ENCODE data around the gene ZNF124.
"Not testable (repeated sequence)": the region's sequence is repeated elsewhere in the genome, so short reads cannot be mapped to it uniquely, and the experiment has no call there.

Gene ZNF124

DNA sequence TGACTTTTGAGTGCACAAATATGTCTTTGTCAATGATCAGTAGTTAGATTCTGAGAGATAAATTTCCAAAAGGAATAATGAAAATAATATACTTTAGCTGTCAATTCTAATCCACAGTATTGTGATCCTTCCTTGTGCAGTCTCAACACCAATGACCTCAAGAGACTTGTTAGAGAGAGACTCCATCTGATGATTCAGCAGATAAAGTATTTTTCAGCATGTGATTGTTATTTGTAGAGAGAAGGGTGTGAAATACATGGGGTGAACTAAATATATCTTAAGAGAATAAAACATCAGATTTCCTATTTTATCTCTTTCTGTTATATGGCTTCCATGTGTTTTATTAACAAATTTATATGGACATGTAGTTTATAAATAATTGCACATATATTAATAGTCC lies 5.9 kb upstream of the ZNF124 start:
- no peak for DNase-seq
- in situ Hi-C loops (cut with MboI; ENCODE audit: low pct_unique_long_range_greater_than_20kb, low sequenced_read_pairs): no loop called here

GRCh38 chr1:247175458-247175857 lies 3.6 kb upstream of the ZNF124 start:
- DNase-seq: no peak
- in situ Hi-C loops (cut with MboI; ENCODE audit: low pct_unique_long_range_greater_than_20kb, low sequenced_read_pairs): no loop called here

- peak; percentile 72 for DNase-seq
- in situ Hi-C loops (cut with MboI; ENCODE audit: low pct_unique_long_range_greater_than_20kb, low sequenced_read_pairs): no loop called here
These were observed 1.6 kb upstream of the ZNF124 start for GRCh38 chr1:247173431-247173830.

- DNase-seq: peak; percentile 86
- in situ Hi-C loops (cut with MboI; ENCODE audit: low pct_unique_long_range_greater_than_20kb, low sequenced_read_pairs): no loop called here
These were observed 1.2 kb upstream of the ZNF124 start for GRCh38 chr1:247172996-247173395.

DNA sequence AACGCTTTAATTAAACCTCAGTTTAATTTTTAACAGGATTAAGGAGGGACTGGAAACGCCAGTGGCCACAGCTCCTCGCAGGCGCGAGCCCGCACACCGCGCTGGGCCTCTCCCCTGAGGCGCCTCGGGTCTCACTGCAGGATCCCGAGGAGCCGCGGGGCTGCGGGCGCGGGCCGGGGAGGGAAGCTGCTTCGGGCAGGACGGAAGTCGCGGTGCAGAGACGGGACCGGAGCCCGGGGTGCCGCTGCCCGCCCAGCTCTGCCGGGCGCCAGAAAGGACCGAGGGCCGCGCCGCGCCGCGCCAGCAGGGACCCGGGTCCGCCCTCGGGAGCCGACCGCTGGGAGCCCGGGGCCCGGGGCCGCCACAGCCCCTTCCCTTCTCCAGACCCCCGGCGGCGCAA lies 377 bp downstream of the ZNF124 start:
- in situ Hi-C loops (cut with MboI; ENCODE audit: low pct_unique_long_range_greater_than_20kb, low sequenced_read_pairs): not testable (repeated sequence)

GRCh38 chr1:247165674-247166073 lies 6.1 kb downstream of the ZNF124 start:
- in situ Hi-C loops (cut with MboI; ENCODE audit: low pct_unique_long_range_greater_than_20kb, low sequenced_read_pairs): no loop called here
- no peak for DNase-seq

More for the DNA sequence above, 377 bp downstream of the ZNF124 start:
- DNase-seq: not testable (repeated sequence)

DNA sequence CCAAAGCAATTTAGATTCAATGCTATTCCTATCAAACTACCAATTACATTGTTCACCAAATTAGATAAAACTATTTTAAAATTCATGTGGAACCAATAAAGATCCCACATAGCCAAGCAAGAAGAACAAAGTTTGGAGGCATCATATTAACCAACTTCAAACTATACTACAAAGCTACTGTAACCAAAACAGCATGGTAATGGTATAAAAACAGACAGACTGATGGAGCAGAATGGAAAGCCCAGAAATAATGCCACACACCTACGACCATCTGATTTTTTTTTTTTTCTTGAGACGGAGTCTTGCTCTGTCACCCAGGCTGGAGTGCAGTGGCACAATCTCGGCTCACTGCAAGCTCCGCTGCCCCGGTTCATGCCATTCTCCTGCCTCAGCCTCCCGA lies 7.1 kb downstream of the ZNF124 start:
- in situ Hi-C loops (cut with MboI; ENCODE audit: low pct_unique_long_range_greater_than_20kb, low sequenced_read_pairs): no loop called here
- no peak for DNase-seq

DNA sequence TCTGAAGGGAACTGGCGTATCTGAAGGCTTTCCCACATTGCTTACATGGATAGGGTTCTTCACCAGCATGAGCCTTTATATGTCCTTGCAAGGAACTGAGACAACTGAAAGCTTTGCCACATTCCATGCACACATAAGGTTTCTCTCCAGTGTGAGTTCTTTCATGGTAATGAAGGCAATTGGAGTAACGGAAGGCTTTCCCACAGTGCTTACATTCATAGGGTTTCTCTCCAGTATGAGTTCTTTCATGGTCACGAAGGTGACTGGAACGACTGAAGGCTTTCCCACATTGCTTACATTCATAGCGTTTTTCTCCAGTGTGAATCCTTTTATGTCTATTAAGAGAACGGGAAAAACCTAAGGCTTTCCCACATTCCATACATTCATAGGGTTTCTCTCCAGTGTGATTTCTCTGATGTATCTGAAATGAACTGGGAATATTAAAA lies 15.0 kb downstream of the ZNF124 start:
- in situ Hi-C loops (cut with MboI; ENCODE audit: low pct_unique_long_range_greater_than_20kb, low sequenced_read_pairs): no loop called here
- peak; percentile 43 for DNase-seq

DNA sequence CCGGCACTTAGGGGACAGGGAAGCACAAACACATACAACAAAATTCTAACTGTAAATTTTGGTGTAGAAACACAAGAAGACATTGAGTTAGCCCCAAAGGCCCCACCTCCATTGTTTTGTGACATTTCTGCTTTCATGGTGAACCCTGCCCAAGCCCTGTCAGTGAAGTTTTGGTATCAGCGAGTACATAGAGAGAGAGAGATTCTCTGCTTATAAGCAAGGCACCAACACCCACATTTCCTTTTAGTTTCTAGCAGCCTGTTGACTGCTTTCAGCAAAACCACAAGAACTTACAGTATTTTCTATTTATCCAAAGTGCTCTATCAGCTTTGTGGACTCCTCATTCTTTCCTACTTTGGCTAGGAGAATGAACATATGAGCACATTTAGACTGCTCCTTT lies 24.0 kb downstream of the ZNF124 start:
- DNase-seq: no peak
- in situ Hi-C loops (cut with MboI; ENCODE audit: low pct_unique_long_range_greater_than_20kb, low sequenced_read_pairs): no loop called here

- in situ Hi-C loops (cut with MboI; ENCODE audit: low pct_unique_long_range_greater_than_20kb, low sequenced_read_pairs); DNase-seq: not testable (repeated sequence)
These were observed 24.7 kb downstream of the ZNF124 start for GRCh38 chr1:247147120-247147519.

- no peak for DNase-seq
- in situ Hi-C loops (cut with MboI; ENCODE audit: low pct_unique_long_range_greater_than_20kb, low sequenced_read_pairs): no loop called here
These were observed 25.1 kb downstream of the ZNF124 start for GRCh38 chr1:247146671-247147070.

DNA sequence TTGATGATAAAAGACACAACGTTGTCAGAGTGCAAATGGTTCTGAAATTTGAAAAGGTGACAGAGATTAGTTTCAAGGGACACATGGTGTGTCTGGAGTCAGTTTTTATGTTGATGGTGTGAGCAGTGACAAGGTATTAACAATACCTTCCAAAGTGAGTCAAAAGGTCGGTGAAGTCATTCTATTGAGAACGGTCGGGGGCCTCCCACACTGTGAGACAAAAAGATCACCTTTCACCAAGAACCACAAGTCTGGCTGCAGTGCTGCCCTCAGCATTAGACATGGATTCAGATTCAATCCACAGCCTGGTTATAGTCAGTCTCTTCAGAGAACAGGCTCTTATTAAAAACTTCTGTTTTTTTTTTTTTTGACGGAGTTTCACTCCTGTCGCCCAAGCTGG lies 26.5 kb downstream of the ZNF124 start:
- no peak for DNase-seq
- in situ Hi-C loops (cut with MboI; ENCODE audit: low pct_unique_long_range_greater_than_20kb, low sequenced_read_pairs): no loop called here

GRCh38 chr1:247139557-247139956 lies 32.3 kb downstream of the ZNF124 start:
- in situ Hi-C loops (cut with MboI; ENCODE audit: low pct_unique_long_range_greater_than_20kb, low sequenced_read_pairs); DNase-seq: not testable (repeated sequence)

DNA sequence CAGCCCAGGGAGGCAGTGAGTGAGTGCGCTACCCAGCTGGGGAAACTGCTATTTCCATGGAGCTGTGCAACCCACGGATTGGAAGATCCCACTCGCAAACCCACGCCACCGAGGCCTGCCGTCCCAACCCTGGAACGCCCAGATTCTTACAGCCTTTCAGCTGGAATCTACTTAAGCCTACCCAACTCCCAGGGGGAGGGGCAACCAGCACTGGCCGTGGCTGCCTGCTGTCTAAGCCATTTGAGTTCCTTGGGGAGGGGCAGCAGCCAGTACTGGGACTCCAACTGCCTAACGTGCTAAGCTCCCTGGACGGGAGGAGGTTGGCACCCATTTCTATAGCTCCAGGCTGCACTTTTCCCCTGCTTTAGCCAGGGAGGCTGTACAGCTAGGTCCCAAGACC lies 40.6 kb downstream of the ZNF124 start:
- in situ Hi-C loops (cut with MboI; ENCODE audit: low pct_unique_long_range_greater_than_20kb, low sequenced_read_pairs): no loop called here

GRCh38 chr1:247127519-247128282 lies 44.1 kb downstream of the ZNF124 start:
- in situ Hi-C loops (cut with MboI; ENCODE audit: low pct_unique_long_range_greater_than_20kb, low sequenced_read_pairs): not testable (repeated sequence)

More for the DNA sequence above, 40.6 kb downstream of the ZNF124 start:
- no peak for DNase-seq

DNA sequence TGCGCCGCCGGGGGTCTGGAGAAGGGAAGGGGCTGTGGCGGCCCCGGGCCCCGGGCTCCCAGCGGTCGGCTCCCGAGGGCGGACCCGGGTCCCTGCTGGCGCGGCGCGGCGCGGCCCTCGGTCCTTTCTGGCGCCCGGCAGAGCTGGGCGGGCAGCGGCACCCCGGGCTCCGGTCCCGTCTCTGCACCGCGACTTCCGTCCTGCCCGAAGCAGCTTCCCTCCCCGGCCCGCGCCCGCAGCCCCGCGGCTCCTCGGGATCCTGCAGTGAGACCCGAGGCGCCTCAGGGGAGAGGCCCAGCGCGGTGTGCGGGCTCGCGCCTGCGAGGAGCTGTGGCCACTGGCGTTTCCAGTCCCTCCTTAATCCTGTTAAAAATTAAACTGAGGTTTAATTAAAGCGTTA lies 45.2 kb downstream of the ZNF124 start:
- DNase-seq; in situ Hi-C loops (cut with MboI; ENCODE audit: low pct_unique_long_range_greater_than_20kb, low sequenced_read_pairs): not testable (repeated sequence)

More at GRCh38 chr1:247127519-247128282, 44.1 kb downstream of the ZNF124 start:
- DNase-seq: peak; percentile 56

GRCh38 chr1:247126166-247126565 lies 45.7 kb downstream of the ZNF124 start:
- DNase-seq; in situ Hi-C loops (cut with MboI; ENCODE audit: low pct_unique_long_range_greater_than_20kb, low sequenced_read_pairs): not testable (repeated sequence)

- DNase-seq: no peak
- in situ Hi-C loops (cut with MboI; ENCODE audit: low pct_unique_long_range_greater_than_20kb, low sequenced_read_pairs): no loop called here
These were observed 50.4 kb downstream of the ZNF124 start for GRCh38 chr1:247121382-247121781.

DNA sequence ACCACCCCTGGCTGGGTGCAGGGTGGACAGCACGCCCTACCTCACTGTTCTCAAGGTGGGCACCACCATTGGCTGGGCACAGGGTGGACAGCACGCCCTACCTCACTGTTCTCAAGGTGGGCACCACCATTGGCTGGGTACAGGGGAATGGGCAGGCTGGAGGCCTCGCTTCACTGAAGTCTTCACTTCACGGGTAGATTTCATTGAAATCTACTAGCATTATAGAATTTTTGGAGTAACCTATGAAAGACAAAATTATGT lies 51.5 kb downstream of the ZNF124 start:
- in situ Hi-C loops (cut with MboI; ENCODE audit: low pct_unique_long_range_greater_than_20kb, low sequenced_read_pairs): not testable (repeated sequence)

GRCh38 chr1:247119600-247120407 lies 52.0 kb downstream of the ZNF124 start:
- no peak for DNase-seq
- in situ Hi-C loops (cut with MboI; ENCODE audit: low pct_unique_long_range_greater_than_20kb, low sequenced_read_pairs): no loop called here

More for the DNA sequence above, 51.5 kb downstream of the ZNF124 start:
- not testable (repeated sequence) for DNase-seq

All from KBM-7 (cell line).